HG03135 (cell line): Measurements from ENCODE around the gene HSP90AB1.

Source experiments
- ATAC-seq: cut with Tn5 transposase; IDR thresholded peaks from one replicate; pipeline ENCODE4 v1.9.1; 2021; ENCODE audit warnings: mild to moderate bottlenecking, moderate library complexity; ENCODE audit not compliant: unreplicated experiment

Gene HSP90AB1

GRCh38 chr6:44235269-44235668 is 11.6 kb upstream of the HSP90AB1 start:
- no peak for ATAC-seq

DNA sequence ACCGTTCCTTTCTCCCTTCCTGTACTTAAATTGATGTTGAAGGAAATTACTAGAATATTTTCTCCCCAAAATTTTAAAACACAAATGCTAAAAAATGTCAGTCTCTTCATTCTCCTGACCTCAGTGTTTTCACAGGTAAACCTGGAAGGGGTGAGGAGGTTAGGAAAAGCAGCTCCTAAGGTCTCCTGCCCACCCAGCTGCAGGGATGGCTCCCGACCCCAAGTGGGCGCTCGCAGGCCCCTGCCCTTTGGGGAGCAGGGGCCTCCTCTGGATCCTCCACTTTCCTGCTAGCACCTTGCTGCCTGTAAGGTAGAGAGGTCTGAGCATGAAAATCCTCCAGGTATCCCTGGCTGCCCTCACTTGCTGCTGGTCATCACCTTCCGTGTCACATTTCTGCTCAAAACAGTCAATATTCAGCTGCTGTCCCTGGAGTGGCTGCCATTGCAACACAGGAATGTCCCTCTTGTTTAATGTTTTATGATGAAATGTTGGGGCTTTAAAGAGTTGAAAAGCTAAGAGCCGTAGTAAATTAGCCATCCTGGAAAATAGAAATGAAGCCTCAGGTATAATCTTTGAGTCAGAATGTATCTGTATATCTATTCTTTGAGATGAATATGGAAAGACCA is 10.9 kb upstream of the HSP90AB1 start:
- no peak for ATAC-seq

DNA sequence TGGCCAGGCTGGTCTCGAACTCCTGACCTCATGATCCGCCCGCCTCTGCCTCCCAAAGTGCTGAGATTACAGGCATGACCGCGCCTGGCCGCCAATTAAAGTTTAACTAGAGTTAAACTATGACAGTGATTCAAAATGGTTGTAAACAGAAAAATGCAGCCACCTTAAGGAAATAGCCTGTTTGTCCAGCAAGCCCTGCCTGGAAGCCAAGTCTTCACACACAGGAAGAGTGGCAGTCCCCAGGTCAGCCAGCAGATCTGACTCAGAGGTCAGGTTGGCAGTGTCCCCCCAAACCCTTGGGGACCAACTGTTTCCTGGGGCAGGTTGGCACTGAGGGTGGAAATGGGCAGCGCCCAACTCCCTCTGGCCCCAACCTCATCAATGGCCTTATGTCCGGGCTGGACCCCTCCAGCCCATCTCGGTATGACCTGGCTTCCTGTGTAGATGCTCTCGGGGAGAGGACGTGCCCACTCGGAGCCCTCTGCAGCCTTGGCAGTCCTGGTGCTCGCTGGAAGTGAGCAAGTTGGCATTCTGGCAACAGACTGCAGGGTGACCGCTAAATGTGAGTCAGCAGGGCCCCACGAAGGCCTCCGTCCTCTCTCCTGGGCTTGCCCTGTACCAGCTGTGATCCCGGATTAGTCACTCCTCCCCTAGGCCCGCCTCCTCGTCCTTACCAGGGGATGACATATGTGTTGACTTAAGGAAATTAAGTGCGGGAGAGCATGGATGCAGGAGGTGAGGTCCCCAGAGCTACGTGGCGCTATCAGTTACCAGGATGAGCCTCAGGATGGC is 9.7 kb upstream of the HSP90AB1 start:
- peak; percentile 45 for ATAC-seq

GRCh38 chr6:44237813-44238433 is 9.0 kb upstream of the HSP90AB1 start:
- peak; percentile 88 for ATAC-seq

- ATAC-seq: no peak
These were observed 8.1 kb upstream of the HSP90AB1 start for GRCh38 chr6:44238687-44239350.

- no peak for ATAC-seq
These were observed 3.6 kb upstream of the HSP90AB1 start for GRCh38 chr6:44243345-44243744.

DNA sequence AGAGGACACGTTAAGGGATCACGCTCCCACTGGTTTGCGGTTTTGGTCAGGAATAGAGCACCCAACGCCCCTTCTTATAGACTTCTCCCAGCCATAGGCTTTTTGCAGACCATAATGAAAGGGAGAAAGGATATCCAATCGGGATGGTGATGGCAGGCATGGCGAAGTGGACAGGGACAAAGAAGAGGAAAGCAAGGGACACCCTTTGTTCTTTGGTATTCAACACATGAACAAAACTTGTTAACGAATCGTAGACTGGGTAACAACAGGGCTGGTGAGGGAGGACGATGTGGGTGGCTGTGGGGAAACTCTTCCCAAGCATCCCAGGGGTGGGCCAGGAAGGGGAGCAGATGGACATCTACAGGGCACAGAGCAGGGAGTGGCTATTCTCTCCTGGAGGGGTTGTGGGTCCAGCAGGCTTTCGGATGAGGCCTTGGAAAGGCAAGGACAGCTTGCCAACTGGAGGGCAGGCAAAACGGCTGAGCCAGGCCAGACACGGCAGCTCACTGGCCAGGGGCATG is 1.4 kb upstream of the HSP90AB1 start:
- ATAC-seq: no peak

DNA sequence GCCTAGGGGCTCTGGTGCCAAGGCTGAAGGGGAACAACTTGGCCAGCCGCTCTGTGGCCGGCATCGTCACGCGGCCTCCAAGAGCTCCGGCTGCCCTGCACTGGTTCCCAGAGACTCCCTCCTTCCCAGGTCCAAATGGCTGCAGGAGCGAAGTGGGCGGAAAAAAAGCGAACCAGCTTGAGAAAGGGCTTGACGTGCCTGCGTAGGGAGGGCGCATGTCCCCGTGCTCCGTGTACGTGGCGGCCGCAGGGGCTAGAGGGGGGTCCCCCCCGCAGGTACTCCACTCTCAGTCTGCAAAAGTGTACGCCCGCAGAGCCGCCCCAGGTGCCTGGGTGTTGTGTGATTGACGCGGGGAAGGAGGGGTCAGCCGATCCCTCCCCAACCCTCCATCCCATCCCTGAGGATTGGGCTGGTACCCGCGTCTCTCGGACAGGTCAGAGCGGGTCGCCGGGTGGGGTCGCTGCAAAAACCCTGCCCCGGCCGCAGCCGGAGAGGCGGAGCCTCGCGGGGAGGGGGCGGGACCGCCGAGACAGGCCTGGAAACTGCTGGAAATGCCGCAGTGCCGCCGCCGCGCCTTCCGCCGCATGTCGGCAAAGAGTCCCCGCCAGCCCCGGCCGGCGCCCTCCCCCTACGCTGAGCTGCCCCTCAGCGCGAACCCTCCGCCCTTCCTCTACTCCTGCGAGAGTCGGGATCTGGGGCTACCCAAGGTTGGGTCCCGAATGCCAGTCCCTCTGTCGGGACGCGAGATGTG is 814 bp upstream of the HSP90AB1 start:
- peak; percentile 38 for ATAC-seq

DNA sequence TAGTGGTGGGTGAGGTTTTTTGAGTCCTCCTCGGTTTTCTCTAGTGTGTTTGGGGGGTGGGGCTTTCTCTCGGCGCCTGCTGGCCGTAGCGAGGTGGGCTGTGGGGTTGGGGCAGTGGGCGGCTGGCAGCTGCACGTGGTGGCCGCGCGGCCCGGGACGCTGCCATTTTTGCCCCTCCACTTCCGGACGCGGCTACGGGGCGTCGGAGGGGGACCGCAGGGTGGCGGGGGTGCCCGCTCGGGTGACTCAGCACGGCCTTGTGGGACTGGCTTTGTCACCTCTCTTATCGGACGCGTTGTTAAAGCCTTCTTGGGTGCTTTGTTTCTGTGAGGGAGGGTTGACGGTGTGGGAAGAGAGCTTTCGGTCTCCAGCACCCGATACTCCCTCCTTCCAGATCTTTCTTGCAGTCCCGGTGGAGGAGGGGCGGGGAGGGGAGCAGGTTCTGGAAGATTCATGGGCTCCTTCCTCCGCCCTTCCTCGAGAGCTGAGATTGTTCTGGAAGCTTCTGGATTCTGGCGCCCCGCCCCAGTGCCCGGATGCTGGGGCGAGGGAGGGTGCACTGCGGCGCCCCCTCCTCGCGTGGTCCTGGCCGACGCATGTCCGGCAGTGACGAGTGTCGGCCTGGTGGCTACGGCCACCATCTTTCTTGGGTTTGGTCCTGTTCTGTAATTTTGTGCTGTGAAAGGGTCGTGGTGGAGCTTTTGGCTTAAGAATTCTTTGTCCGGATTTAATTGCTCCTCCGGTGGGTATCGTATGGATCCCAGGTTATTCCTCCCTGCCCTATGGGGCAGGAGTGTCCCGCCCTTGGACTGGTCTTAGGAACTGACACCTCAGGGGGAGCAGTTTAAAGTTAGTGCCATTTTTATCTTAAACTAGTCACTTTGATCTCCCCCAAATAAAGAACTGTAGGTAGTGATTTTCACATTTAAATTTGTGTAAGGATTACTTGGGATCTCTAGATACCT is 719 bp downstream of the HSP90AB1 start:
- no peak for ATAC-seq

GRCh38 chr6:44248579-44248978 is 1.7 kb downstream of the HSP90AB1 start:
- no peak for ATAC-seq

- ATAC-seq: no peak
These were observed 2.3 kb downstream of the HSP90AB1 start for GRCh38 chr6:44249082-44249748.

- ATAC-seq: no peak
These were observed 3.3 kb downstream of the HSP90AB1 start for GRCh38 chr6:44250067-44250717.

- ATAC-seq: no peak
These were observed 3.8 kb downstream of the HSP90AB1 start for GRCh38 chr6:44250718-44251123.

GRCh38 chr6:44251576-44252524 is 4.9 kb downstream of the HSP90AB1 start:
- no peak for ATAC-seq

GRCh38 chr6:44253307-44254101 is 6.6 kb downstream of the HSP90AB1 start:
- ATAC-seq: no peak
